HCT116 (cell line): Measurements from ENCODE around the gene TNNT2.

Experiments used
- POLR2A ChIP-seq: IDR thresholded peaks from 2 replicates; pipeline ENCODE4 v1.7.0; 2011; ENCODE audit warnings: borderline replicate concordance; ENCODE audit not compliant: insufficient read depth, insufficient read length; ENCODE audit errors: extremely low read depth
- RAD21 ChIP-seq: IDR thresholded peaks from 2 replicates; pipeline ENCODE4 v1.6.1; 2012; ENCODE audit warnings: low read depth, mild to moderate bottlenecking
- TF ChIP-seq, protein P1 (sequence below), 3 experiments: fragments of 200-600 bp in 1 of 3; sonication (generic) in 1 of 3; IDR thresholded peaks in 2 of 3; conservative IDR thresholded peaks in 1 of 3; 2 replicates each; pipeline ENCODE4 v1.5.1; 2012 to 2017; ENCODE audit warnings: low read depth in 2 of 3, low read length in 2 of 3, antibody characterized with exemption in 1 of 3, borderline replicate concordance in 1 of 3, control low read depth in 1 of 3, mild to moderate bottlenecking in 1 of 3, mixed read lengths in 1 of 3, mixed run types in 1 of 3, moderate library complexity in 1 of 3; ENCODE audit not compliant: insufficient read depth in 1 of 3

DNA sequence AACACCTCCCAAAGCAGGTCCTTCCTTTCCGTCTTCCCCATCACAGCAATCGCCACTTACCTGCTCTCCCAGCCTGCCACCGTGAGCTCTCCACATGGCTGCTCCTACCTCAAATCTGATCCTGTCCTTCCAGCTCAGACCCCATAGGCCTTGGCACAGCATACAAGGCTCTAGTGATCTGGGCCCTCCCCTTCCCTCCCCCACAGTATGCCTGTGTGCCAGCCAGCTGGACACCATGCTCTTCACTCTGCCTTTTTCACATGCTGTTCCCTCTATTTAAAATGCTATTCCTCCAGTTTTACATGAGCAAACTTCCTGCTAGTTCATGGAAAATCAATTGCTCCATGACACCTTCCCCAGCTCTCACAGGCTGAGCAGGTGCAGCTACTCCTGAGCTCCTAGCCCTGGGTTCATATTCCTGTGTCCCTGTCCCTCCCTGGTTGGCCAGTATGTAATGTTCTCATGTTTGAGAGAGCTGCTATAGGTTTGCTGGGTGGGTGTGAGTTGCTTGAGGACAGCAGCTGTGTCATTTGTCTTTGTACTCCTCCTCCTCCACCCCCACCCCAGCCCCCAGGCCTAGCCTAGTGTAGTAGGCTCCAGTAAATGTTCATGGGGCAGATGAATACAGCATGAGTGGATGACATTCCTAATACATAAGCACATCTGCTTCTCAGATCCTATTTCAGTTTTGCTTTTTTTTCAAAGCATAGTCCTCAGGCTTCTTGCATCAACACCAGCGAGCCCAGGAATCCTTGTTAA, 6.3 kb upstream of the TNNT2 start:
- TF ChIP-seq, protein P1, sequence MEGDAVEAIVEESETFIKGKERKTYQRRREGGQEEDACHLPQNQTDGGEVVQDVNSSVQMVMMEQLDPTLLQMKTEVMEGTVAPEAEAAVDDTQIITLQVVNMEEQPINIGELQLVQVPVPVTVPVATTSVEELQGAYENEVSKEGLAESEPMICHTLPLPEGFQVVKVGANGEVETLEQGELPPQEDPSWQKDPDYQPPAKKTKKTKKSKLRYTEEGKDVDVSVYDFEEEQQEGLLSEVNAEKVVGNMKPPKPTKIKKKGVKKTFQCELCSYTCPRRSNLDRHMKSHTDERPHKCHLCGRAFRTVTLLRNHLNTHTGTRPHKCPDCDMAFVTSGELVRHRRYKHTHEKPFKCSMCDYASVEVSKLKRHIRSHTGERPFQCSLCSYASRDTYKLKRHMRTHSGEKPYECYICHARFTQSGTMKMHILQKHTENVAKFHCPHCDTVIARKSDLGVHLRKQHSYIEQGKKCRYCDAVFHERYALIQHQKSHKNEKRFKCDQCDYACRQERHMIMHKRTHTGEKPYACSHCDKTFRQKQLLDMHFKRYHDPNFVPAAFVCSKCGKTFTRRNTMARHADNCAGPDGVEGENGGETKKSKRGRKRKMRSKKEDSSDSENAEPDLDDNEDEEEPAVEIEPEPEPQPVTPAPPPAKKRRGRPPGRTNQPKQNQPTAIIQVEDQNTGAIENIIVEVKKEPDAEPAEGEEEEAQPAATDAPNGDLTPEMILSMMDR (IDR thresholded peaks at IDR 0.05 in 2 of 3, conservative IDR thresholded peaks at IDR 0.05 in 1 of 3; ENCODE audit: borderline replicate concordance in 1 of 3, insufficient read depth in 1 of 3, low read depth in 2 of 3, low read length in 2 of 3) = no peak
- TF ChIP-seq RAD21 = no peak
- no peak for TF ChIP-seq POLR2A
